GM12878 (cell line): Measurements from ENCODE around the gene MAGEE1. TPM values are rescaled to one million over a fixed set of nuclear protein-coding genes. Genes with fewer than 3 reads are reported as not detected.
A peak's percentile ranks its signal among the peaks of the same experiment; 100 is the strongest.

ENCODE experiments used
- ATAC-seq: fragments of 200-7000 bp; cut with Tn5 transposase; 3 replicates; pipeline ENCODE4 v1.9.1; 2020; ENCODE audit warnings: mild to moderate bottlenecking, moderate library complexity
- BruUV-seq: library from RNA; stranded (reverse); fragments of 400-500 nt; replicated peaks from 2 replicates; lab custom pipeline; 2021; lab: Mats Ljungman, UMichigan
- CTCF ChIA-PET: fragments of 300-600 bp; sonication (Branson Sonifier 250); formaldehyde crosslinking; extraction: SDS; loops from one replicate; lab custom pipeline; 2021; ENCODE audit warnings: inconsistent platforms; lab: Yijun Ruan, JAX
- POLR2A ChIA-PET: fragments of 350-600 bp; formaldehyde crosslinking; extraction: SDS; loops from one replicate; lab custom pipeline; 2021; ENCODE audit warnings: inconsistent platforms; lab: Charles Lee
- RAD21 ChIA-PET: fragments of 300-600 bp; sonication (Branson Sonifier 250); formaldehyde crosslinking; loops from one replicate; lab custom pipeline; 2023; ENCODE audit warnings: antibody characterized with exemption; ENCODE audit not compliant: unreplicated experiment; lab: Charles Lee
- SMC1A ChIA-PET: fragments of 300-600 bp; sonication (Branson Sonifier 250); formaldehyde crosslinking; loops from one replicate; lab custom pipeline; 2023; ENCODE audit not compliant: unreplicated experiment, uncharacterized antibody; lab: Charles Lee
- DNase-seq: peaks from one replicate; pipeline ENCODE4 v3.0.0-alpha.2; 2011; ENCODE audit warnings: low read depth, low spot score
- FAIRE-seq: peaks from 3 replicates; lab custom pipeline; 2011; peaks lifted over from hg19 to GRCh38; lab: Jason Lieb, UNC
- H2AFZ ChIP-seq: 2 replicates; pipeline ENCODE4 v1.6.0; 2011; ENCODE audit warnings: low read depth, low read length, control low read depth; ENCODE audit not compliant: control insufficient read depth
- H3K27ac ChIP-seq: 2 replicates; pipeline ENCODE4 v1.5.1; 2011; ENCODE audit warnings: control low read depth; ENCODE audit not compliant: control insufficient read depth, insufficient read depth
- H3K27me3 ChIP-seq, 2 experiments: replicated peaks in 1 of 2; 2 replicates each; pipeline versions ENCODE4 v1.6.0 to v1.6.1; 2011; ENCODE audit warnings: low read length in 1 of 2; ENCODE audit not compliant: control insufficient read depth in 2 of 2, insufficient read depth in 2 of 2
- H3K36me3 ChIP-seq, 2 experiments: 2 replicates each; pipeline ENCODE4 v1.5.1; 2011; ENCODE audit warnings: low read length in 1 of 2; ENCODE audit not compliant: control insufficient read depth in 2 of 2, insufficient read depth in 2 of 2
- H3K4me1 ChIP-seq: 2 replicates; pipeline ENCODE4 v1.6.1; 2011; ENCODE audit warnings: mild to moderate bottlenecking, low read length, moderate library complexity, mixed read lengths; ENCODE audit not compliant: control insufficient read depth, insufficient read depth
- H3K4me2 ChIP-seq: 2 replicates; pipeline ENCODE4 v1.6.0; 2011; ENCODE audit warnings: control low read depth; ENCODE audit not compliant: control insufficient read depth, insufficient read depth
- H3K4me3 ChIP-seq: fragments of 200-600 bp; sonication (generic); 2 replicates; pipeline ENCODE4 v1.5.1; 2016
- H3K79me2 ChIP-seq: 2 replicates; pipeline ENCODE4 v1.6.0; 2011; ENCODE audit warnings: low read length; ENCODE audit not compliant: control insufficient read depth, insufficient read depth
- H3K9ac ChIP-seq: 2 replicates; pipeline ENCODE4 v1.8.0; 2011; ENCODE audit warnings: low read length, control low read depth, mixed read lengths; ENCODE audit not compliant: control insufficient read depth, insufficient read depth
- H3K9me3 ChIP-seq: replicated peaks from 3 replicates; pipeline ENCODE4 v1.5.1; 2011; ENCODE audit warnings: mild to moderate bottlenecking, low read length; ENCODE audit not compliant: control insufficient read depth, insufficient read depth
- H4K20me1 ChIP-seq: 2 replicates; pipeline ENCODE4 v1.6.0; 2011; ENCODE audit not compliant: control insufficient read depth, insufficient read depth
- CREB1 ChIP-seq: IDR thresholded peaks from 2 replicates; pipeline ENCODE4 v1.6.1; 2012; ENCODE audit warnings: low read depth, mild to moderate bottlenecking, inconsistent platforms
- SPI1 ChIP-seq: IDR thresholded peaks from 2 replicates; pipeline ENCODE4 v1.6.1; 2011; ENCODE audit warnings: low read depth, mild to moderate bottlenecking, low read length, moderate library complexity, borderline replicate concordance; ENCODE audit not compliant: insufficient read depth
- in situ Hi-C: fragments of 300-500 bp; cut with MboI; formaldehyde crosslinking; loops from 9 replicates; pipeline ENCODE4 v1.14.3; 2018; ENCODE audit warnings: mixed read lengths
- intact Hi-C: fragments of 100-400 bp; cut with micrococcal nuclease; formaldehyde crosslinking; loops from one replicate; pipeline ENCODE4 v1.14.2; 2022; ENCODE audit not compliant: unreplicated experiment
- polyA plus RNA-seq, 11 experiments: library from polyadenylated mRNA; depleted of rRNA in 4 of 11; unstranded in 6 of 11; stranded (reverse) in 5 of 11; fragments of >200 nt; fragmentation: Nextera tagmentation in 4 of 11; fragmentation: Illumina TruSeq in 1 of 11; extraction: Ambion mirVana in 4 of 11; extraction: Trizol in 1 of 11; gene quantifications; 1 replicate in 1 of 11; 2 replicates in 10 of 11; pipeline versions ENCODE4 v1.2.1 to v1.2.3, GENCODE V29; 2011 to 2016; ENCODE audit warnings: inconsistent platforms in 2 of 11, missing spikeins in 2 of 11, low read depth in 1 of 11
- total RNA-seq, 4 experiments: library from RNA; depleted of rRNA in 3 of 4; stranded (reverse); fragments of >200 nt in 3 of 4; fragmentation: Illumina TruSeq in 1 of 4; extraction: Trizol in 1 of 4; gene quantifications; 2 replicates each; pipeline versions ENCODE4 v1.2.1 to v1.2.3, GENCODE V29; 2013 to 2021
- TF ChIP-seq, protein P1 (sequence below): fragments of 450-650 bp; IDR thresholded peaks from 2 replicates; pipeline ENCODE4 v1.6.1; 2017; ENCODE audit warnings: mild to moderate bottlenecking

MAGEE1 gene
- total and polyA plus RNA-seq, 10 of the 15 experiments (the other 5 are each of a cell fraction or from before 2014, with no cell fraction given), result 0.07 to 4.8 (median 1.0) TPM

DNA sequence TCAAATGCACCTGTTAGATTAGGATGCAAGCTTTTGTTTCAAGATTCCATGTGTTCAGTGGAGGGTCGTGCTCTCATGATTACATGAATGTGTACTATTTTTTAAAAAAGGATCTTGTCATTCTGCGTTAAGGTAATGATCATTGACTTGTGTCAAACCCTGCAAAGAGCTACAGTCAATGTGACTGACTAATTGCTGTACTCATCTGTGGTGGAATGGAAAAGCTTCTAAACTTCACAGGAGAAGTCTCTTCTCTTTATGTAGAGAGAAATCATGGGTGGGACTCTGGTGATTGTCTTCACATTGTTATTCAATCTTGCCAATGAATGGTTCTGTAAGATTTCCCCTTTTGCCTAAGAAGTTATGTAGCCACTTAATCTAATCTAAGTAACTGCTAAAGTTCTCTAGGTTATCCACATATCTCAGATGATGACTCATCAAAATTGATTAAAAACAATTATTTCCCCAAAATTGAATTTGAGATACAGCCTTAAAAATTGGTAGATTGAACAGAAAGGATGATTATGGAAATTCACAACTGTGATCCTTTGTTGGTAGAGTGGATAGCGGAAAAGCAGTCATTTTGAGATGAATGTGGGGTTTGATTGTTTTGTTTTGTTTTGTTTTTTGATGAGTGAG, 6.7 kb downstream of the MAGEE1 start (continued):
- TF ChIP-seq, protein P1, sequence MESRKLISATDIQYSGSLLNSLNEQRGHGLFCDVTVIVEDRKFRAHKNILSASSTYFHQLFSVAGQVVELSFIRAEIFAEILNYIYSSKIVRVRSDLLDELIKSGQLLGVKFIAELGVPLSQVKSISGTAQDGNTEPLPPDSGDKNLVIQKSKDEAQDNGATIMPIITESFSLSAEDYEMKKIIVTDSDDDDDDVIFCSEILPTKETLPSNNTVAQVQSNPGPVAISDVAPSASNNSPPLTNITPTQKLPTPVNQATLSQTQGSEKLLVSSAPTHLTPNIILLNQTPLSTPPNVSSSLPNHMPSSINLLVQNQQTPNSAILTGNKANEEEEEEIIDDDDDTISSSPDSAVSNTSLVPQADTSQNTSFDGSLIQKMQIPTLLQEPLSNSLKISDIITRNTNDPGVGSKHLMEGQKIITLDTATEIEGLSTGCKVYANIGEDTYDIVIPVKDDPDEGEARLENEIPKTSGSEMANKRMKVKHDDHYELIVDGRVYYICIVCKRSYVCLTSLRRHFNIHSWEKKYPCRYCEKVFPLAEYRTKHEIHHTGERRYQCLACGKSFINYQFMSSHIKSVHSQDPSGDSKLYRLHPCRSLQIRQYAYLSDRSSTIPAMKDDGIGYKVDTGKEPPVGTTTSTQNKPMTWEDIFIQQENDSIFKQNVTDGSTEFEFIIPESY, result no peak
- TF ChIP-seq, all 136 proteins: peak for 0

DNA sequence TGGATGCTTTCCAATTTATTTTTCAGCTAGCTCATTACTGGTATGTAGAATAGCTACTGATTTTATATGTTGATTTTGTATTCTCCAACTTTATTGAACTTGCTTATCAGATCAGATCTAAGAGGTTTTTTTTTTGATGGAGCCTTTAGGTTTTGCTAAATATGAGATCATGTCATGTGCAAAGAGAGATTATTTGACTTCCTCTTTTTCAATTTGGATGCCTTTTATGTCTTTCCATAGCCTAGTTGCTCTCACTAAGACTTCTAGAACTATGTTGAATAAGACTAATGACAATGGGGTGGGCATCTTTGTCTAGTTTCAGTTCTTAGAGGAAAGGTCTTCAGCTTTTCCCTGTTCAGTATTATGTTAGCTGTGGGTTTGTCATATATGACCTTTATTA, 11.7 kb downstream of the MAGEE1 start:
- Histone ChIP-seq H3K27me3 (no peaks in the 10 kb centered on the region), H3K79me2 (no peaks in the 10 kb centered on the region), H3K4me3 (no peak overlapping the region), H3K4me2 (no peak overlapping the region), H3K36me3 (no peaks in the 10 kb centered on the region), H4K20me1 (no peaks in the 10 kb centered on the region), H2AFZ (no peak overlapping the region), H3K27ac (no peak overlapping the region), H3K9me3 (no peaks in the 10 kb centered on the region), H3K9ac (no peak overlapping the region), H3K4me1 (no peaks in the 10 kb centered on the region)
- RAD21 ChIA-PET, result no interaction called here
- POLR2A ChIA-PET, result no interaction called here
- ATAC-seq, result no peak
- DNase-seq, result no peak
- SMC1A ChIA-PET, result interaction anchor here (0.6 kb wide), 1 partner anchor 493 kb away, joined by 3 read pairs; no protein-coding TSS in a partner anchor
- FAIRE-seq, result no peak
- intact Hi-C loops, result no loop called here
- TF ChIP-seq SPI1, result 0 out of 2 replicates have a peak, but pooled peaks have one; percentile 8
- TF ChIP-seq CREB1, result no peak
- CTCF ChIA-PET, result no interaction called here
- in situ Hi-C loops, result no loop called here
- no TSS peak for BruUV-seq
